GM21737 (cell line): ENCODE measurements around the gene CTPS1.

Source experiments
- ATAC-seq: cut with Tn5 transposase; IDR thresholded peaks from one replicate; pipeline ENCODE4 v1.9.1; 2021; ENCODE audit warnings: mild to moderate bottlenecking, moderate library complexity; ENCODE audit not compliant: unreplicated experiment

The CTPS1 gene

GRCh38 chr1:40979241-40980067, at the start of gene CTPS1:
TSS of gene CTPS1 (plus strand) at chr1:40979696. CDS start at chr1:40983291, 3,595 bp downstream.
- peak; percentile 84 for ATAC-seq

GRCh38 chr1:40930174-40930964, 49.1 kb upstream of the CTPS1 start:
- ATAC-seq: no peak

GRCh38 chr1:40931601-40932000, 47.9 kb upstream of the CTPS1 start:
- ATAC-seq: no peak

- no peak for ATAC-seq
Observed at GRCh38 chr1:40932006-40932405, 47.5 kb upstream of the CTPS1 start.

- no peak for ATAC-seq
Observed at GRCh38 chr1:40936931-40937339, 42.6 kb upstream of the CTPS1 start.

- no peak for ATAC-seq
Observed at GRCh38 chr1:40938393-40938792, 41.1 kb upstream of the CTPS1 start.

- no peak for ATAC-seq
Observed at GRCh38 chr1:40939320-40940059, 40.0 kb upstream of the CTPS1 start.

GRCh38 chr1:40944326-40944725, 35.2 kb upstream of the CTPS1 start:
- ATAC-seq: no peak

- no peak for ATAC-seq
Observed at GRCh38 chr1:40944841-40945430, 34.6 kb upstream of the CTPS1 start.

- no peak for ATAC-seq
Observed at GRCh38 chr1:40945491-40945973, 34.0 kb upstream of the CTPS1 start.

GRCh38 chr1:40948741-40949443, 30.6 kb upstream of the CTPS1 start:
- ATAC-seq: no peak

- no peak for ATAC-seq
Observed at GRCh38 chr1:40949563-40949962, 29.9 kb upstream of the CTPS1 start.

- ATAC-seq: no peak
Observed at GRCh38 chr1:40951943-40952743, 27.4 kb upstream of the CTPS1 start.

GRCh38 chr1:40952744-40953315, 26.7 kb upstream of the CTPS1 start:
- ATAC-seq: no peak

- ATAC-seq: no peak
Observed at GRCh38 chr1:40954626-40955025, 24.9 kb upstream of the CTPS1 start.

GRCh38 chr1:40955266-40955665, 24.2 kb upstream of the CTPS1 start:
- ATAC-seq: no peak

GRCh38 chr1:40956407-40956806, 23.1 kb upstream of the CTPS1 start:
- ATAC-seq: no peak

GRCh38 chr1:40958210-40958609, 21.3 kb upstream of the CTPS1 start:
- ATAC-seq: no peak

GRCh38 chr1:40965531-40965930, 14.0 kb upstream of the CTPS1 start:
- no peak for ATAC-seq
